NCI-H2081 (cell line): ENCODE measurements around the gene WASF2.
"Not testable (repeated sequence)": the region's sequence is repeated elsewhere in the genome, so short reads cannot be mapped to it uniquely, and the experiment has no call there.

Experiments
- DNase-seq, 2 experiments: peaks; one replicate each; lab custom pipeline; 2025; lab: John Stamatoyannopoulos, UW

Gene WASF2

DNA sequence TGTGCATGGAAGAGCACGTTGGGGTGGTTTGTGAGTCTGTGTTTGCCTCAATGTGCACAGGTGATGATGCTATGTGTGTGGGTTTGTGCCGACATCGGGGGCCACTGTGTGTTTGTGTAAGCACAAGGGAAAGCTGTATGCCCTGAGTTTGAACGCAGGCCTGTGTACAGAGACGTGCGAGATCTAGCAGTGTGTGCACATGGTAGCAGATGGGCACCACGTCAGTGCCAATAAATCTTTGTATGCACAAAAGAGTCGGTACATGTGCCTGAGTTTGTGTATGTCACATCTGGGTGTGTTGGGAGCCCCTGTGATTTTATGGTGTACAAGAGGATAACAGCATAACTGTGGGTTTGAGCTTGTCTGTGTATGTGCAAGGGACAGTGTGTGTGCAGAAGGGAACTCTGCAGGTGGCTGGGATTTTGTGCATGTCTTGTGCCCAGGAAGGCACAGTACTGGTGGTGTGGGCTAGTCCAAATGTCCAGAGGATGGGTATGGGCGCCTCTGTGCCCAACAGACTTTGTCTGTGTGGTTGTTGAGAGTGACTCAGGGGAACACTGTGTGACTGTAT lies 32.0 kb upstream of the WASF2 start:
- DNase-seq, result peak in 1 of 2 experiments; percentile 58

DNA sequence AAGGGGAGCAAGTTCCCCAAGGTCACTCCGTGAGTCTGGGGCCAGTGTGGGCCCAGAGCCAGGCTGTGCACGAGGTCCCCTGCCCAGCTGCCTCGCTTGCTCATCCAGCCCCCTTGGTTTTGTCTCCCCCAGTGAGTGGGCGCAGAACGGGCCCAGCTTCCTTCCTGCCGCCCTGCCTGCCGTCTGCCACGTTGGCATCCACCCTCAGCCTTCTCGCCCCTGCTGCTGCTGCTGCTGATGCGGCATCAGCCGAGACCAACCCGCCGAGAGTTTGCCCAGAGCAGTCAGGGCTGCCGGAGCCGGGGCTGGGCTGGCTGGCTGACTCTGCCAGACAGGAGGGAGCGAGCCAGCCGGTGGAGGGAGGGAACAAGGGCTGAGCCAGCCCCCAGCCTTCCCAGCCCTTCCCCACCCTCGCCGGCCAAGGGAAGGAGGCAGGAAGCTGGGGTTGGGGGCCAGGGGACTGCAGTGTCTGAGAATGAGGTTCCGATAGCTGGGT lies 31.4 kb upstream of the WASF2 start:
- DNase-seq, result peak in 1 of 2 experiments; percentile 46

DNA sequence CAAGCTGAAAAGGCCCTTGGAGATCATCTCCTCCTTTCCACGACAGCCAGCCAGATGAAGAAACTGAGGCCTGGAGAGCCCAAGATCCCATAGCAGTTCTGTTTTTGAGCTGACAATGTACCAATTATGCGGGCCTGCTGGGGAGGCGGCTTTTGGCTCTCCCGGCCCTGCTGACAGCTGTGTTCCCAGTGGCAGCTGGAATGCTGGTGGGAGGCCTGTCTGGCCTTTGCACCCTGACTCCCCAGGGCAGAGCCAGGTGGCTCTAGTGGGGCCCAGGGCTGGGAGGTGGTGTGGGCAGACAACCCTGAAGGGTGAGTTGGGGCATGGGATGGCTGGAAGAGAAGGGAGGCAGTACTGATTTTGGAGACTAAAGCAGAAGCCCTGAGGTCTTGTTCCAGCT lies 30.7 kb upstream of the WASF2 start:
- DNase-seq, result peak in 1 of 2 experiments; percentile 45

DNA sequence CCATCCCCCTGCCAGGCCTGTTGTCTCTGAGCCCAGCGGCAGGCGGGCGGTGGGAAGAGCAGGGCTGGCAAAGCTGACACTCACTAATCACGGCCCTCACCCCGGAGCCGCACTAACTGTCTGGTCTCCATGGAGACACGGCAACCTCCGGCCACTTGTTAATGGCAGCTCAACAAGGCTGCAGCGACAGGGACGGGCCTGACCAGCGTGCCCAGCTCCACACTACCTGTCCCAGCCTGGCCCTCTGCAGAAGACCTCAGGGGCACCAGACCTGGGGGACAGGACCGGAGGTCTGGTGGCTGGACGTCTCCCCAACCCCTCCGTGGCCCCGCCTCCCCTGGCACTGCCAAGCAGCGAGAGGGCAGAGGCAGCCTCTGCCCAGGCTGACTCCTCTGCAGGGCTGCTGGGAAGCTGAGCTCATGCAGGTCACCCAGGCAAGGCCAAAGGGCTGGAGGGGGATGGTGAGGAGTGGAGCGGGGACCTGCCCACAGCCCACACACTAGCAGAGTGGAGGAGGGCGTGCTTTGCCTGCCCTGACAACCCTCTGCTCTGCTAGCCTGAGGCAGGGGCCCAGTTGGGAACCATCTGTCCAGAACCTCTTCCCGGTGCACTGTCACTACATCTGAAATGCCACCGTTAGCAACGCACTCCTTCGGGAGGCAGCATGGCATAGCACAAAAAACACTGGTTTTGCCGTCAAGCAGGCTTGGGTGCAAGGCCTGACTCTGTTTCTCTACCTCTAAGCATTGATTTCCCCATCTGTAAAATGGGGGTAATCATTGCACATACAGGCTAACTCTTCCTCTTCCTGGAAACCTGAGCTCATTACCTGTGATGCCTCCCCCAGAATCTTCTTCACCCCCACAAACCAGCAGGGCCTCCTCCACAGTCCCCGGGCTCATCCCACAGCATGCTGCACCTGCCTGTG lies 29.6 kb upstream of the WASF2 start:
- peak; percentile 39 to 73 for DNase-seq

DNA sequence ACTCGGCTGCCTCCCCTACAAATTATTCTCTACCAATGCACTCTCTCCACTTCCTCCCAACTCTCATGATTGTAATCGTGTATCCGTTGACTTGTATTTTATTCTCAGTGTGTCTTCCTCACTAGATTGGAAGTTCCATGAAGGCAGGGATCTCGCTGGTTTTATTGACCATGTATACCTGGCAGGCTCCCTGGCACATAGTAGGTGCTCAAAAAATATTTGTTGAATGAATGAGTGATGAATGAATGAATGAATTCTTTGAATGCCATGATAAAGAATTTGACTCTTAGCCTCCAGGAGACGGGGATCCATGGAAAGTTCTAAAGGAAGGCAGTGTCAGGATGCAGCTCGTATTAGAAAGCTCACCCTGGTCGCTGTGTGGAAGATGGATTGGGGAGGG lies 28.8 kb upstream of the WASF2 start:
- no peak for DNase-seq

DNA sequence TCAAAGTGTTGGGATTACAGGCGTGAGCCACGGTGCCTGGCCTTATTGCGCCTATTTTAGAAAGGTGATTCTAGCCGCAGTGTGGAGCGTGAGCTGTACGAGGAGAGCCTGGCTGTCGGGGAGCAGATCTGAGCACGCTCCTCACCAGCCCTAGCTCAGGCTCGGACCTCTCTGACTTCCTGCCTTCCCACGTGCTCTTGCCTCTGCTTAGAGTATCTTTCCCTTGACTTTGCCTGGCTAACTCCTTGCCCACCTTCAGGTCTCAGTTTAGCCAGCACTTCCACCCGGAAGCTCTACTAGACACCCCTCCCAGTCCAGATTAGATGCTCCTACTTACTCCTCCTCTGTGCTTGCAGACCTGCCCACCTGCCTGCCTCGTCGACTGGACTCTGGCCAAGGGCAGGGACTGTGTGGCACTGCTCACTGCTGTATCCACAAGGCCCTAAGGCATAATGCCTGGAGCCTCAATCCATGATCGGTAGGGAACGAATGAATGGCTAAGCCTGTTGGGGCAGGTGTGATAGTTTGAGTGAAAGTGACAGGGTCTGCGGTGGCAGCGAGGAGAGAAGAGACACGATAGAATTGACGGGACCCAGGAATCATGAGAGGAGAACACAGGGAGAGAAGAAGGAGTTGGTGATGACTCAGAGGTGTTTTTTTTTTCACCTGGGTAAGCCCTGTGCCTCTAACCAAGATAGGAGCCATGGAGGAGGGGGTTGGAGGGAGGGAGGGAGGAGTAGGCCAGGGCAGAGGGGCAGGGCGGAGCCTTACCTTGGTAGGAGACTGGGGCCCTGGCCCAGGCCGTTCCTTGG lies 28.1 kb upstream of the WASF2 start:
- peak; percentile 18 to 46 for DNase-seq

DNA sequence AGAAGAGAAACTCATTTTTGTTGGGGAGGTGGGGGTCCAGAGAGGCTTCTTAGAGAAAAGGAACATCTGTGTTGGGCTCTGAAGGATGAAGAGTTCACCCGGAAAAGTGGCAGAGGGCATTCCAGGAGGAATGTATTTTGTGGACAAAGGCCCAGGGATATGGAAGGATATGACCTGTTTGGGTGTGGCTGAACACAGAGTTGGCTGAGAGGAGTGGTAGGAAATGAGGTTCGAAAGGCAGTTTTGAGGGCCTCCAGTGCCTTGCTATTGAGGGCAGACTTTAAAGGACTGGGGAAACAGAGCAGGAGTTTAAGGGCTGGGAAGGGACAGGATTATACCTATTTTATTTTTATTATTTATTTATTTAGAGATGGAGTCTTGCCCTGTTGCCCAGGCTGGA lies 27.3 kb upstream of the WASF2 start:
- no peak for DNase-seq

DNA sequence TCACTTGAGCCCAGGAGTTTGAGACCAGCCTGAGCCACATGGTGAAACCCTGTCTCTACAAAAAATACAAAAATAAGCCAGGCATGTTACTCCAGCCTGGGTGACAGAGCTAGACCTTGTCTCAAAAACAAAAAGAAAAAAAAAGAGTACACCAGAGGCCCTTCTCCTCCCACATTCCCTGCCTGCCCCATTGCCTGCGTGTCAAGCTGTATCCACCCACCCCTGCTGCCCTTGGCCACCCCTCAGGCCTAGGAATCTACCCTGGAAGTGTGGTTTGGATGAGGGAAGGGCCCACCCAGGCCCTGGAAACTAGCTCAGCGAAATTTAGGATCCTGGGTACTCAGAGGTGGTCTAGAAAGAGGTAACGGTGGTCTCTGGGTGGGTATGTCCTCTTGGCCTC lies 25.7 kb upstream of the WASF2 start:
- no peak for DNase-seq

DNA sequence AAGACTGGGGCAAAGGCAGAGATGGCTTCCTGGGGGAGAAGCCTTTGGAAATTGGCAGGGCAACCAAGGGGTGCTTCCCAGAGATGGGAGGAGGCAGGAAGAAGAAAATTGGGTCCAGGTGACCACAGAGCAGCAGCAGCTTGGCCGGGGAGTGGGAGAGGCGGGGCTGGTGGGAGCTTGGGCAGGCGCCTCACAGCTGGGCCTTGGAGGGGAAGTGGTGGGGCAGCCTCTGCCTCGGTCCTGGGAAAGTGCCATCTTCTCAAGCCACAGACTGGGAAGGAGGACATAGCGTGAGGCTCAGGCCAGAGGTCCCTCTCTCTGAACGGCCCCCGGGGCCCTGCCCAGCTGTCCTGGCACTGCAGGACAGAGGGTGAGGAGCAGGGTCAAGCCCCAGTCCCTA lies 24.0 kb upstream of the WASF2 start:
- DNase-seq, result no peak

DNA sequence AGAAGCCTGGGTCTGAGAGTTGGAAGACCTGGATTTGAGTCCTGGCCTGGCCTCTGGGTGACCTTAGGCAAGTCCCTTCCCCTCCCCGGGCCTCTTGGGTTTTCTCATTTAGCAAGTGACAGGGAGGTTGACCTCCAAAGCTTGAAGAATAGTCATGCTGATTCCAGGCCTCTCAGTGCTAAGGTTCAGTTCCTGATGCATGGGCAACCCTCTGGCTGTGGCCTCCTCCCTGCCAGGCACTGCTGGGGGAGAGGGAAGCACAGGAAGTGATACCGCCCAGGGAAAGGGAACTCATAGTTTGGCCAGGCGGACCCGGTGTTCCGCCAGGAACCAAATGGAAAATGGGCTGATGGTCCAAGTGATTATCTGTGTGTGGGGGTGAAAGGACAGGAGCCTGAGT lies 23.6 kb upstream of the WASF2 start:
- no peak for DNase-seq

DNA sequence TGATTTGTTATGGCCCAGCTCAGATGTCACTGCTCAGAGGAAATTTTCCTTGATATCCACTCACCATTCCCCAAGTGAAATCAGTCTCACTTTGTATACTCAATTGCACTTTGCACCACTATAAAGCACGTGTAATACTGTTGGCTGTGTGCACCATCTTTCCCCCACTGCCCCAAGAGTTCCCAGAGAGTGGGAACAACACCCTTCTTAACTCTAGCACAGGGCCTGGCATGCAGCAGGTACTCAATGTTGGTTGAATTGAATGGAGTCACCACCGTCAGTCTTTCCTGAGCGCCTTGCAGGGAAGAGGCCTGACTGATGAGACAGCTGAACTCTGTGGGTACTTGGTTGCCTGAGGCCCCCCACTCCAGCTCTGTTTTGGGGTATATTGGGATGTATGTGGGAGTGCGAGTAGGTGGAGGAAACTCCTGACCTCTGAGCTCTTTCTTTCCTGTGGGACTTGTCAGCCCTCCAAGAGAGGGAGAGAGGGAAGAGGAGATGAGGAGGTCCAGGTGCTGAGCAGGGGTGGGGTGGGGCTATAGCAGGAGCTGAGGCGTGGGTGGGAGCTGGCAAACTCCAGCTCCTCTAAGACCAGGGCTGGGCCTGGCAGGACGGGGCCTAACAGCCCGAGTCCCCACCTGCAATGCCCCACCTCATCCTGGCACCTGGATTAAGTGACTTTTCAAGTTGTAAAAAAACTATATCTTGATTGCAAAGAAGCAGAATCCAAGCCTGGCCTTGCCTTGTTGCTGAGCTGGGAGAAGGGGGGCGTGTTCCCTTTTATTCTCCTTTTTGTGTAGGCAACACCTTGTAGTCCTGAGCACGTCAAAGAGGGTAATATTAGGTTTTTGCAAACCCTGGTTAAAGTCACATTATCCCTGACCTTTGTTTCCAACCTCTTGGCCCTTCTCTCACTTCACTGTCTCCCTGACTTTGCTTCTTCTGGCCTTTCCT lies 19.4 kb upstream of the WASF2 start:
- DNase-seq, result no peak

DNA sequence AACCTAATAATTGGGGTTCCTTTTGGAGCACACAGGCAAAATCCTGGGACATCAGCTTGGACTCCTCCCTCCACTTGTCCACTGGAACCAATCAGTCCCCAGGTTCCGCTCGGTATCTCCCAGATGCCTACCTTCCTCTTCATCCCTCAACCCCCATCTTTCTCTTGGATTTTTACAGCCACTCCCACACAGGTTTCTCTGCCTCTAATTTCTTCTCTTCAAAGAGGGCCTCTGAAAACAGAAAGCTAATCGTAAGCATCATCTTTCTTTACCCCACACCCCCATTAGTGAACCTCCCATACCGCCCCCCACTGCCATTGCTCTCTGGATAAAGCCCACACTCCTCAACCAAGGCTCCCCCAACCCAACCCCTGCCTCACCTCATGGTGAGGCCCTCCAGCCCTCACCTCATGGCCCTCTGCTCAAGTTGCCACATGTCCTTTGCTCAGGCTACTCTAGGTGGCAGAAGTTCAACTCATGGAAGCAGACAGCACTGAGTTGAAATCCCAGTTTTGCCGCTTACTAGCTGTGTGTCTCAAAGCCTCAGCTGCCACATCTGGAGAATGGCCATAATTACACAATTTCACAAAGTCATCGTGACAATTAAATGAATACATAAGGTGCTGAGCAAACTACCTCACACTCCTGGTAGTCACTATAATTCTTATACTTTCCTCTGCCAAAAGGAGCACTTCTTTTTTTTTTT lies 18.1 kb upstream of the WASF2 start:
- DNase-seq, result peak in 1 of 2 experiments; percentile 18

DNA sequence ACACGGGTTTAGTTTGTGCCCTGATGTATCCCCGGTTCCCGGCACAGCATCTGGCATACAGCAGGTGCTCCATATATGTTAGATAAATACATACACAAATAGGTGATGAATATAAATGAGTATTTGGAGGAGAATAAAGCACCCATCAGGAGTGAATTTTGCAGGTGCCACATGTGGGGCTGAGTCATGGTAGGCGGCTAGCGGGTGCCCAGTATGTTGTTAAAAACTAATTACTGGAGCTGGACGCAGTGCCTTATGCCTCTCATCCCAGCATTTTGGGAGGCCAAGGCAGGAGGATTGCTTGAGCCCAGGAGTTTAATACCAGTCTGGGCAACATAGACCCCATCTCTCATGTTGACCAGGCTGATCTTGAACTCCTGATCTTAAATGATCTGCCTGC lies 16.7 kb upstream of the WASF2 start:
- no peak for DNase-seq

DNA sequence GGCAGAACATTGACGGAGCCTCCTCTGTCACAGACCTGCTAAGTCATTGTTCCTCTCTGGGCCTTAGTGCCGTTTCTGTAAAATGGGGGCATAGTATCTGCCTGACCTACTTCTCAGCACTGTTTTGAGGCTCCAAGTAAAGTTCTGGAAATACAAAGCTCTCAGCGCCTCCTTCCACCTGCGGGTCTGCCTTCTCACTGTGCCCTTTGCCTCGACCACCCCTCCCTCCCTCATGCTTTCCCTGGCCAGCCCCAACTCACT lies 15.4 kb upstream of the WASF2 start:
- DNase-seq, result no peak

DNA sequence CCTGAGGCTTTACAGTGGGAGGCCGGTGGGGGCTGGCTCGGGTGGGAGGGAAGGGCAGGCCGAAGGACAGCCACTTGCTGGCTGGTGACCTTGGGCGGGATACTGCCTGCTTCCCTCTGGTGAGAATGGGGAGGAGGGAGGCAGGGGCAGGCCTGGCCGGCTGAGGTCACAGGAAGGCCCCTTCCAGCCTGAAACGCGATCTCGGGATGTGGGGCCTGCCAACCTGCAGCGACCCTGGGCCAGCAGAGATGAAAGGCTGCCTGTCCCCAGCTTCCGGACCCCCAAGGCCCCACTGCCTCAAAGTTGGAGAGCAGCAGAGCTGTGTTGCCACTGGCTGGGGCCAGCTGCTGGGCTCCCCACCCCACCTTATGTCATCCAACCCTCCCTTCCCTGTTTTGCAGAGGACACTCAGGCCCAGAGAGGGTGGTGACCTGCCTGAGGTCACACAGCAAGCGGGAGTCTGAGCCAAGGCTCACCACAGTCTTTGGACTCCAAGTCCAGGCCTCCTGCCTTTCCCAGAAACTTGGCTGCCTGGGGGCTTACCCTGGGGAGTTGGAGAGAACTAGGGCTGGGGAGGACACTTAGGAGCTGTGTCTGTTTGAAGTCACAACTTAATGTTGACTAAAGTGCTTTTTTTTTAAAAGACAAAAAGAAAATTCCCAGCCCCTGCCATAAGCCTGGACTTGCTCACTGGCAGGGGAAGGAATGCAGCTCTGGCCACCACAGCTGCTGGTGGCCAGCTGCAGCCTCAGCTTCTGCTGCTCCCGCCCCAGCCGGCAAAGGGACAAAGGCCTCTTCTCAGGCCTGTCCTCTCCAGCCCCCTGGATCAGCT lies 14.8 kb upstream of the WASF2 start:
- DNase-seq, result no peak

DNA sequence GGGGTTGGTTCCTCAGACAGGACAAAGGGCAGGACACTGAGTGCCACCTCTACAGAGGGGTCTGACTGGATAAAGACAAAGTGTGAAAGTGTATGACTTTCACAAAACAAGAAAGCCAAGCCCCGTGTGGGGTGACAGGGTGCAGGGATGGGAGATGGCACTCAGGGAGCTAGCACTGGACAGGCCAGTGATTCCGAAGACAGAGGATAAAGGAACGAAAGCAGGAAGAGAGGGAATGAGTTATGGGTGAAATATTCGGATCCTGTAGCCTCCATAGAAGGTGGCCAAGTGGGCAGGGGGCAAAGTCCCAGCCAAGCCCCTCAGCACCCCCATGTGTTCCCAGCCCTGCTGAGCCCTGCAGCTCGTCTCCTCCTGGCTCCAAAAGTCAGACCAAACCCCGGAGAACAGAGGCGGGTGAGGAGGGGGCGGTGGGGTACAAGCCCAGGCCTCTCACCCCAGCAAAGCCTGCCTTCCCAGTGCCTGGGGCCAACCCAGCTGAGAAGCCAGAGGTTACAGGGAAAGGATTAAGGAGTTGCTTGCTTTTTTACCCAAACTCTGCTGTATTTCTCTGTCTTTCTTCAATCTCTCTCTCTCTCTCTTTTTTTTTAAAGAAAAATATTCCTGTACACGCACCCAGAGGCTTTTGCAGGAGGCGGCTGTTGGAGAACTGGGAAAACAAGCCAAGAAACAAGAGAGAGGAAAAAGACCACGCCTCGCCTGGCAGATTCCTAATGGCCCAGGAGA lies 14.0 kb upstream of the WASF2 start:
- DNase-seq, result no peak

DNA sequence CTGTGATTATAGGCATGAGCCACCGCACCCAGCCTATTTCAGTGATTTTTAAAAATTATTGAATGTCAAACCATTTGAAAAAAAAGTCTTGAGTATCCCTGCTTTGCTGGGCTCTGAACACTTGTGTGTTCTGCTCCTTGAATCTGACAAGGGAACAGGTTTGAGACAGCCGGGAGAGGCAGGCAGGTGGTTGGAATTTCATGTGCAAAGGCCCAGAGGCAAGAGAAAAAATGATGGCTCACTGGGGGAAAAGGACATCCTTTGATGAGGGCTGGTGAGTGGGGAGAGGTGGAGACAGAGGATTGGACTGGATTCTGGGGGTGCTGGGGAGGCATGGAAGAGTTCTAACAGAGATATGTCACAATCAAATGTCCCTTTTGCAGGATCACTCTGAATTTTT lies 13.1 kb upstream of the WASF2 start:
- DNase-seq, result no peak

DNA sequence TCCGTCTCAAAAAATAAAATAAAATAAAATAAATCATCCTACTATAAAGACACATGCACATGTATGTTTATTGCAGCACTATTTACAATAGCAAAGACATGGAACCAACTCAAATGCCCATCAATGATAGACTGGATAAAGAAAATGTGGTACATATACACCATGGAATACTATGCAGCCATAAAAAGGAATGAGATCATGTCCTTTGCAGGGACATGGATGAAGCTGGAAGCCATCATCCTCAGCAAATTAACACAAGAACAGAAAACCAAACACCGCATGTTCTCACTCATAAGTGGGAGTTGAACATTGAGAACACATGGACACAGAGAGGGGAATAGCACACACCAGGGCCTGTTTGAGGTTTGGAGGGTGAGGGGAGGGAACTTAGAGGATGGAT lies 11.2 kb upstream of the WASF2 start:
- not testable (repeated sequence) for DNase-seq

DNA sequence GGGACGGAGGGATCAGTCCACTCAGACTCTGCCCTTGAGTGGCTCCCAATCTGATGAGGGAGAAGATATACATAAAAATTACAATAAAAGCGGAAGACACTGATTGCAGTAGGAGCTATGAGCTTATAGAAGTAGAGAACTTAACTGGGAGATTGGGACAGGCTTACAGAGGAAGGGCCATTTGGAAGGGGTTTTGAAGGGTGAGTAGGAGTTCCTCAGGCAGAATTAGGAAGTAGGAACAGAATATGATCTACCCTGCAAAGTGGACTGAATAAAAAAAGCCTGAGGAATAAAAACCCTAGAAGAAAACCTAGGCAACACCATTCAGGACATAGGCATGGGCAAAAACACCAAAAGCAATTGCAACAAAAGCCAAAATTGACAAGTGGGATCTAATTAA lies 9.2 kb upstream of the WASF2 start:
- no peak for DNase-seq
